ENCODE measurements around the gene CCDC97.
A peak's percentile ranks its signal among the peaks of the same experiment; 100 is the strongest.
"Not testable (repeated sequence)": the region's sequence is repeated elsewhere in the genome, so short reads cannot be mapped to it uniquely, and the experiment has no call there.

Gene CCDC97

GRCh38 chr19:41366089-41366488, 56.1 kb downstream of the CCDC97 start:
- H3K27ac Mint-ChIP-seq, result peak overlapping the region; percentile 35
- no peak overlapping the region for H3K4me3 Mint-ChIP-seq

GRCh38 chr19:41367848-41368301, 57.9 kb downstream of the CCDC97 start:
- ATAC-seq (no peak), DNase-seq (no peak)
- H3K9me3 Mint-ChIP-seq, result no peaks in the 10 kb centered on the region

More at GRCh38 chr19:41366089-41366488, 56.1 kb downstream of the CCDC97 start:
- Mint-ChIP-seq H3K4me1 (peaks cover 27% of the 10 kb centered on the region), H3K36me3 (ENCODE audit: low read depth) (peaks cover 2% of the 10 kb centered on the region), H3K27me3 (no peaks in the 10 kb centered on the region), H3K9me3 (no peaks in the 10 kb centered on the region)
- DNase-seq (no peak), ATAC-seq (no peak)

GRCh38 chr19:41369769-41370168, 59.8 kb downstream of the CCDC97 start:
- DNase-seq (no peak), ATAC-seq (no peak)
- Mint-ChIP-seq H3K27ac (no peak overlapping the region), H3K27me3 (no peaks in the 10 kb centered on the region), H3K4me3 (no peak overlapping the region), H3K4me1 (peaks cover 9% of the 10 kb centered on the region), H3K36me3 (ENCODE audit: low read depth) (peaks cover 2% of the 10 kb centered on the region), H3K9me3 (no peaks in the 10 kb centered on the region)

More at GRCh38 chr19:41367848-41368301, 57.9 kb downstream of the CCDC97 start:
- peaks cover 2% of the 10 kb centered on the region for H3K36me3 Mint-ChIP-seq (ENCODE audit: low read depth)
- no peaks in the 10 kb centered on the region for H3K27me3 Mint-ChIP-seq
- no peak overlapping the region for H3K27ac Mint-ChIP-seq
- H3K4me3 Mint-ChIP-seq, result no peak overlapping the region
- H3K4me1 Mint-ChIP-seq, result peaks cover 23% of the 10 kb centered on the region

DNA sequence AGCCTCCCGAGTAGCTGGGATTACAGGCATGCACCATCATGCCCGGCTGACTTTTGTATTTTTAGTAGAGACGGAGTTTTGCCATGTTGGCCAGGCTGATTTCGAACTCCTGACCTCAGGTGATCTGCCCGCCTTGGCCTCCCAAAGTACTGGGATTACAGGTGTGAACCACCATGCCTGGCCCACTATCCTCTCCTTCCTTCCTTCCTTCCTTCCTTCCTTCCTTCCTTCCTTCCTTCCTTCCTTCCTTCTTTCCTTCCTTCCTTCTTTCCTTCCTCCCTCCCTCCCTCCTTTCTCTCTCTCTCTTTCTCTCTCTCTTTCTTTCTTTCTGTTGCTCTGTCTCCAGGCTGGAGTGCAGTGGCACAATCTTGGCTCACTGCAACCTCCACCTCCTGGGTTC, 61.1 kb downstream of the CCDC97 start:
- not testable (repeated sequence) for H3K36me3 Mint-ChIP-seq (ENCODE audit: low read depth); H3K4me3 Mint-ChIP-seq; H3K27me3 Mint-ChIP-seq; ATAC-seq; DNase-seq; H3K9me3 Mint-ChIP-seq
- Mint-ChIP-seq H3K4me1 (peaks cover 10% of the 10 kb centered on the region), H3K27ac (peak overlapping the region; percentile 22)

DNA sequence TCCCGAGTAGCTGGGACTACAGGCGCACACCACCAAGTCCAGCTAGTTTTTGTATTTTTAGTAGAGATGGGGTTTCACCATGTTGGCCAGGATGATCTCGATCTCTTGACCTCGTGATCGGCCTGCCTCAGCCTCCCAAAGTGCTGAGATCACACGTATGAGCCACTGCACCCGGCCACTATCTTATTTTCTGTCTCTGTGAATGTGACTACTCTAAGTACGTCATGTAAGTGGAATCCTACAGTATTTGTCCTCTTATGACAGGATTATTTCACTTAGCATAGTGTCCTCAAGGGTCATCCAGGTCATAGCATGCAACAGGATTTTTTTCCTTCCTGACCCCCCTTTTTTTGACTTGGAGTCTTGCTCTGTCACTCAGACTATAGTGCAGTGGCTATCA, 61.6 kb downstream of the CCDC97 start:
- no peak for DNase-seq
- ATAC-seq, result no peak
- Mint-ChIP-seq H3K4me1 (peaks cover 9% of the 10 kb centered on the region), H3K36me3 (ENCODE audit: low read depth) (no peaks in the 10 kb centered on the region), H3K27me3 (no peaks in the 10 kb centered on the region), H3K9me3 (no peaks in the 10 kb centered on the region), H3K27ac (peak overlapping the region; percentile 22), H3K4me3 (no peak overlapping the region)

DNA sequence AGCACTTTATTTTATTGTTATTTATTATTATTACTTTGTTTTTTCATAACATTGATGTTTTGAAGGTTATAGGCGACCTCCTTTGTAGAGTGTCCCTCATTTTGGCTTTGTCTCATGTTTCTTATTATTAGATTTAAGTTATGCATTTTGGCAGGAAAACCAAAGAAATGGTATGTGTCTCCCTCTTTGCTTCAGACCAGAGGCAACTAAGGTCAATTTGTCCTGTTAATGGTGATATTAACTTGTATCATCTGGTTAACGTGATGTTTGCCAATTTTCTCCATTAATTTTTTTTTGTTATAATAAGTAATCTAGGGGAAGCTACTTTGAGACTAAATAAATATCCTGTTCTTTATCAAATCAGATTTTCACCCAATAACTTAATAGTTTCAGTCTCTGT, 62.5 kb downstream of the CCDC97 start:
- Mint-ChIP-seq H3K4me1 (peaks cover 16% of the 10 kb centered on the region), H3K4me3 (no peak overlapping the region), H3K27me3 (no peaks in the 10 kb centered on the region), H3K36me3 (ENCODE audit: low read depth) (no peaks in the 10 kb centered on the region), H3K9me3 (no peaks in the 10 kb centered on the region), H3K27ac (no peak overlapping the region)
- ATAC-seq (no peak), DNase-seq (no peak)

DNA sequence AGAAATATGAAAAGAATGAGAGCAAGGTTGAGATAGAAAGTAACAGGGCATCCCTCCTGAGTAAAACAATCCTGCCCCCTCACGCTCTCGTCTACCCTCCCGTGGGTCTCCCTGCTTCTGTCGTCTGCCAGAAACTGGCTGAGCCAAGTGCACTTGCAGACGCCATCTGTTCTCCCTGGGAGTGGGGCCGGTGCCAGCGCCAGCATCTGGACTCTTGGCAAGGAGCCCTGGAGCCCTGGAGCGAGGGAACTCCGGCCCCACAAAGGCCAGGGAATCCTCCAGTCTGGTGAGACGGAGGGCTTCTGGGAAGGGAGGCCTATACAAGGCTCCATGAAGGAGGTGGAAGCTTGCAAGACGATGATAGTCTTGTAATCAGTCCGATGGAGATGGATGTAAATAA, 64.0 kb downstream of the CCDC97 start:
- no peak overlapping the region for H3K27ac Mint-ChIP-seq
- no peak for DNase-seq
- H3K4me3 Mint-ChIP-seq, result no peak overlapping the region
- no peaks in the 10 kb centered on the region for H3K27me3 Mint-ChIP-seq
- peaks cover 16% of the 10 kb centered on the region for H3K4me1 Mint-ChIP-seq
- no peak for ATAC-seq
- H3K9me3 Mint-ChIP-seq, result no peaks in the 10 kb centered on the region
- H3K36me3 Mint-ChIP-seq (ENCODE audit: low read depth), result no peaks in the 10 kb centered on the region
